Neural progenitor cell (in vitro differentiated cells): ENCODE data around the gene EVI2A.

Experiments
- EZH2 ChIP-seq: fragments of 200-600 bp; sonication (generic); IDR thresholded peaks from 2 replicates; pipeline ENCODE4 v1.6.1; 2017; ENCODE audit warnings: antibody characterized with exemption, mild to moderate bottlenecking, moderate library complexity
- TF ChIP-seq, protein P1 (sequence below): fragments of 200-600 bp; sonication (generic); IDR thresholded peaks from 2 replicates; pipeline ENCODE4 v1.5.1; 2017; ENCODE audit warnings: antibody characterized with exemption, mild to moderate bottlenecking

DNA sequence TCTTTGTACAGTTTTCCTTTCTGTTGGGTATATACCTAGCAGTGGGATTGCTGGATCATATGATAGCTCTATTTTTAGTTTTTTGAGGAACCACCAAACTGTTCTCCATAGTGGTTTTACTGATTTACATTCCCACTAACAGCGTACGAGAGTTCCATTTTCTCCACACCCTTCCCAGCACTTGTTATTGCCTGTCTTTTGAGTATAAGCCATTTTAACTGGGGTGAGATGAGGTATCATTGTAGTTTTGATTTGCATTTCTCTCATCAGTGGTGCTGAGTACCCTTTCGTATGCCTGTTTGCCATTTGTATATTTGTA, 6.7 kb downstream of the EVI2A start:
- TF ChIP-seq, protein P1, sequence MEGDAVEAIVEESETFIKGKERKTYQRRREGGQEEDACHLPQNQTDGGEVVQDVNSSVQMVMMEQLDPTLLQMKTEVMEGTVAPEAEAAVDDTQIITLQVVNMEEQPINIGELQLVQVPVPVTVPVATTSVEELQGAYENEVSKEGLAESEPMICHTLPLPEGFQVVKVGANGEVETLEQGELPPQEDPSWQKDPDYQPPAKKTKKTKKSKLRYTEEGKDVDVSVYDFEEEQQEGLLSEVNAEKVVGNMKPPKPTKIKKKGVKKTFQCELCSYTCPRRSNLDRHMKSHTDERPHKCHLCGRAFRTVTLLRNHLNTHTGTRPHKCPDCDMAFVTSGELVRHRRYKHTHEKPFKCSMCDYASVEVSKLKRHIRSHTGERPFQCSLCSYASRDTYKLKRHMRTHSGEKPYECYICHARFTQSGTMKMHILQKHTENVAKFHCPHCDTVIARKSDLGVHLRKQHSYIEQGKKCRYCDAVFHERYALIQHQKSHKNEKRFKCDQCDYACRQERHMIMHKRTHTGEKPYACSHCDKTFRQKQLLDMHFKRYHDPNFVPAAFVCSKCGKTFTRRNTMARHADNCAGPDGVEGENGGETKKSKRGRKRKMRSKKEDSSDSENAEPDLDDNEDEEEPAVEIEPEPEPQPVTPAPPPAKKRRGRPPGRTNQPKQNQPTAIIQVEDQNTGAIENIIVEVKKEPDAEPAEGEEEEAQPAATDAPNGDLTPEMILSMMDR: no peak
- TF ChIP-seq EZH2: no peak
